HG03095 (cell line): ENCODE measurements around the gene ARHGAP32.

ENCODE experiments used
- ATAC-seq: cut with Tn5 transposase; IDR thresholded peaks from one replicate; pipeline ENCODE4 v1.9.1; 2021; ENCODE audit warnings: moderate library complexity; ENCODE audit not compliant: unreplicated experiment

Gene ARHGAP32

DNA sequence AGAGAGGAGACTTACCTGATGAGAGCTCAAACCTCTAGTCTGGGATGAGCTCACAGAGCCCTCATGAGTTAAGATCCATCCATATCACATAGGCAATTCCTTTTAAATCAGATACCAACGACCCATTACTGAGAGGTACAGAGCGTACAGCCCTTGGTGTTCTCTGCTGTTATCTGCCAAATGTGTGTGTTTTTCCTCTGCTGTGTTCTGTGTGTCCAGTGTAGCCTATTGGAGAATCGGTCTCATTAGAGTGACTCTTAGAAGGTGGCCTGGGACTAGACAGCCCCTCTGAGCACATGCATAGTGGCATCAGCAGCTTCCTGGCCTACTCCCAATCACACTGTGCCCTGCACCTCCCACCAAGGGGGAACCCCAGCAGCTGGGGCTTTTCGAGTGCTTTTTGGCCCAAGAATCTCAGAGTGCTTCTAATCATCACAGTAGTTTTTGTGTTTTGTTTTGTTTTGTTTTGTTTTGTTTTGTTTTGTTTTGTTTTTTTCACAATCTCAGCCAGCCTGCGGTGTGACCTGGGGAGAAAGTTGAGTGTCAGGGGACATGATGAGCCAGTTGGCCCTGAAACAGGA is 274.9 kb downstream of the ARHGAP32 start:
- no peak for ATAC-seq

DNA sequence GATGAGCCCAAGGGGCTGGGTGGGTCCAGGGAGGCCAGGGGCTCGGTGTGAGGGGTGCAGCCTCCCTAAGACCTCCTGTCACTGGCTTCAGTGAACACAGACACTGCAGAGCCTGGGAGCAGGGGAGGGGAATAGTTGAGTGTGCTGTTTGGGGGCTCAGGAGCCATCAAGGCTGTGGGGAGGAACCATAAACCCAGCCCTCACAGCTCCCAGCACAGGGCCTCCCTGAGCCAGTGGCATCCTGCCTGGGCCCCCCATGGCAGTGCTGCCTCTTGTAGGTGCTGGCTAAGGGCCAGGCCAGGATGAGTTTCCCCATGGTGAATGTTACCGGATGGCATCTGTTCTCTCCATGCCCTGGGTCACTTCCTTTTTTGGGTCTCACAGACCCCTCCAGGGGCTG is 275.4 kb downstream of the ARHGAP32 start:
- ATAC-seq = no peak

- no peak for ATAC-seq
Measured at GRCh38 chr11:128916037-128916572, 276.0 kb downstream of the ARHGAP32 start.

DNA sequence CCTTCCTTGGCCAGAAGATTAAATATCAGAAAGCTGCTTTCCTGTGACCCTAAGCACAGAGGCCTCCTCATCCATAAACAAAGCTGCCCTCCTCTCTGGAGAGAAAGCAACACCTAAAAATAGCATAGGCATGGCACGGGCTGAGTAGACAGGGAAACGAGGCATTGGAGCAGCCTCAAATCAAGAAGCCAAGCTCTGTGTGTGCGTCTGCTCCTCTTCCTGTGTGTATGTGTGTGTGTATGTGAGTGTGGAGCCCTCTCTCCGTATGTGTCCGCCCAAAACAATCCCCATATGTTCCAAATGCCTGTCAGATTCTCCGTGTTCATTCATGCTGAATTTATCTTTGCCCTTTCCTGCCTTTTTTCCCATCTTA is 277.0 kb downstream of the ARHGAP32 start:
- ATAC-seq = no peak
